HEK293 (cell line): ENCODE measurements around the gene ERMARD.

Source experiments
- BCL11A ChIP-seq: fragments of 450-650 bp; formaldehyde crosslinking; IDR thresholded peaks from 2 replicates; pipeline ENCODE4 v1.5.1; 2016; ENCODE audit warnings: low read depth, missing biosample characterization, missing genetic modification characterization
- REPIN1 ChIP-seq: fragments of 450-650 bp; formaldehyde crosslinking; IDR thresholded peaks from 2 replicates; pipeline ENCODE4 v1.5.1; 2017; ENCODE audit warnings: missing biosample characterization, missing genetic modification characterization, low read depth
- SP3 ChIP-seq: fragments of 450-650 bp; formaldehyde crosslinking; IDR thresholded peaks from 2 replicates; pipeline ENCODE4 v1.5.1; 2016; ENCODE audit warnings: missing biosample characterization, missing genetic modification characterization
- TCF7L2 ChIP-seq: IDR thresholded peaks from 2 replicates; pipeline ENCODE4 v1.6.1; 2011; ENCODE audit warnings: low read depth, mild to moderate bottlenecking, inconsistent platforms, low read length, moderate library complexity, borderline replicate concordance
- ZBTB1 ChIP-seq: fragments of 450-650 bp; formaldehyde crosslinking; IDR thresholded peaks from 2 replicates; pipeline ENCODE4 v1.5.1; 2016; ENCODE audit warnings: missing biosample characterization, missing genetic modification characterization
- ZNF112 ChIP-seq: fragments of 450-650 bp; formaldehyde crosslinking; IDR thresholded peaks from 2 replicates; pipeline ENCODE4 v1.5.0; 2017; ENCODE audit warnings: missing biosample characterization, missing genetic modification characterization
- ZNF174 ChIP-seq: fragments of 450-650 bp; formaldehyde crosslinking; IDR thresholded peaks from 2 replicates; pipeline ENCODE4 v1.5.0; 2017; ENCODE audit warnings: missing biosample characterization, mild to moderate bottlenecking, missing genetic modification characterization
- ZNF175 ChIP-seq: fragments of 450-650 bp; formaldehyde crosslinking; IDR thresholded peaks from 2 replicates; pipeline ENCODE4 v1.5.1; 2016; ENCODE audit warnings: missing biosample characterization, missing genetic modification characterization
- ZNF510 ChIP-seq: fragments of 450-650 bp; formaldehyde crosslinking; IDR thresholded peaks from 2 replicates; pipeline ENCODE4 v1.5.1; 2018; ENCODE audit warnings: mild to moderate bottlenecking, missing genetic modification characterization, missing biosample characterization; ENCODE audit not compliant: insufficient replicate concordance
- TF ChIP-seq, protein P1 (sequence below): fragments of 450-650 bp; formaldehyde crosslinking; IDR thresholded peaks from 2 replicates; pipeline ENCODE4 v1.5.1; 2016; ENCODE audit warnings: missing biosample characterization, missing genetic modification characterization
- TF ChIP-seq, protein P2 (sequence below): fragments of 450-650 bp; formaldehyde crosslinking; conservative IDR thresholded peaks from 2 replicates; pipeline ENCODE4 v1.5.1; 2016; ENCODE audit warnings: low read depth, missing biosample characterization, missing genetic modification characterization
- TF ChIP-seq, protein P3 (sequence below): sonication (generic); formaldehyde crosslinking; IDR thresholded peaks from 2 replicates; pipeline ENCODE4 v1.8.1; 2022; ENCODE audit warnings: mild to moderate bottlenecking, moderate library complexity, missing genetic modification reagents

DNA sequence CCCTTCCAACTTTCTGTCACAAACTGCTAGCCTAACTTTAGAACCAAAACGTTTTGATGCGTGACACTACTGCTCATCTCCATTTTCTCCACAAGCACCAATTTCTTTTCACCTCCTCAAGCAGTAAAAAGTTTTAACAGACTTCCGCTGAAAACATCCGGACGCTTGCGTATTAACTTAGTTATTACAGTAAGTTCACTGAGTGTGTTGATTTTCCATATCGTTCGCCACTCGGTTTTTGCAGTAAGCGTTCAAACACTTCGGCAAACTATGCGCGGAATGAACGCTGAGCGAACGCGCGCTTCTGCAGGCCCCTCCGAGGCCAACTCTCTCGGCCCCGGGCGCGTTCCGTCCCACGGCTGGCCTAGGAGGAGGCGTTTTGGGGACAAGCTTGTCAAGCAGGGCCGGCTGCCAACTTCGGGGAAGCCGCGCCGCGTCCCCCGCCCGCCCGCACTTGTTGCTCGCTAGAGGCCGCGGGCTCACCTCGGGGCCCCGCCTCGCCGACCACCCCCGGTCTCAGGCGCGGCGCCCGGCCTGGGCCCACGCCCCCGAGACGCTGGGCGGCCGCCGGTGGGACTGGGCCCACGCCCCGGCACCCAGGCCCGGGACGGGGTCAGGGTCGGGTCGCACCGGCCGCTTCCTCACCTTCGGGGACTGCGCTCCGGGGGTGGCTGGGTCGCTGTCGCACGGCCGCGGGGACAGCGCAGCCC, 28.1 kb upstream of the ERMARD start:
- TF ChIP-seq REPIN1 (tag by site-specific recombination) (no peak), TCF7L2 (no peak), ZNF112 (no peak), ZNF174 (tag by site-specific recombination) (no peak), BCL11A (tag by site-specific recombination) (no peak), ZNF175 (tag by site-specific recombination) (no peak), ZNF510 (tag by site-specific recombination) (no peak), ZBTB1 (tag by site-specific recombination) (no peak), SP3 (peak; percentile 33; the same call in 1 of the 2 replicates)
- TF ChIP-seq, protein P1, sequence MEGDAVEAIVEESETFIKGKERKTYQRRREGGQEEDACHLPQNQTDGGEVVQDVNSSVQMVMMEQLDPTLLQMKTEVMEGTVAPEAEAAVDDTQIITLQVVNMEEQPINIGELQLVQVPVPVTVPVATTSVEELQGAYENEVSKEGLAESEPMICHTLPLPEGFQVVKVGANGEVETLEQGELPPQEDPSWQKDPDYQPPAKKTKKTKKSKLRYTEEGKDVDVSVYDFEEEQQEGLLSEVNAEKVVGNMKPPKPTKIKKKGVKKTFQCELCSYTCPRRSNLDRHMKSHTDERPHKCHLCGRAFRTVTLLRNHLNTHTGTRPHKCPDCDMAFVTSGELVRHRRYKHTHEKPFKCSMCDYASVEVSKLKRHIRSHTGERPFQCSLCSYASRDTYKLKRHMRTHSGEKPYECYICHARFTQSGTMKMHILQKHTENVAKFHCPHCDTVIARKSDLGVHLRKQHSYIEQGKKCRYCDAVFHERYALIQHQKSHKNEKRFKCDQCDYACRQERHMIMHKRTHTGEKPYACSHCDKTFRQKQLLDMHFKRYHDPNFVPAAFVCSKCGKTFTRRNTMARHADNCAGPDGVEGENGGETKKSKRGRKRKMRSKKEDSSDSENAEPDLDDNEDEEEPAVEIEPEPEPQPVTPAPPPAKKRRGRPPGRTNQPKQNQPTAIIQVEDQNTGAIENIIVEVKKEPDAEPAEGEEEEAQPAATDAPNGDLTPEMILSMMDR (tag by site-specific recombination) = no peak
- TF ChIP-seq, protein P2, sequence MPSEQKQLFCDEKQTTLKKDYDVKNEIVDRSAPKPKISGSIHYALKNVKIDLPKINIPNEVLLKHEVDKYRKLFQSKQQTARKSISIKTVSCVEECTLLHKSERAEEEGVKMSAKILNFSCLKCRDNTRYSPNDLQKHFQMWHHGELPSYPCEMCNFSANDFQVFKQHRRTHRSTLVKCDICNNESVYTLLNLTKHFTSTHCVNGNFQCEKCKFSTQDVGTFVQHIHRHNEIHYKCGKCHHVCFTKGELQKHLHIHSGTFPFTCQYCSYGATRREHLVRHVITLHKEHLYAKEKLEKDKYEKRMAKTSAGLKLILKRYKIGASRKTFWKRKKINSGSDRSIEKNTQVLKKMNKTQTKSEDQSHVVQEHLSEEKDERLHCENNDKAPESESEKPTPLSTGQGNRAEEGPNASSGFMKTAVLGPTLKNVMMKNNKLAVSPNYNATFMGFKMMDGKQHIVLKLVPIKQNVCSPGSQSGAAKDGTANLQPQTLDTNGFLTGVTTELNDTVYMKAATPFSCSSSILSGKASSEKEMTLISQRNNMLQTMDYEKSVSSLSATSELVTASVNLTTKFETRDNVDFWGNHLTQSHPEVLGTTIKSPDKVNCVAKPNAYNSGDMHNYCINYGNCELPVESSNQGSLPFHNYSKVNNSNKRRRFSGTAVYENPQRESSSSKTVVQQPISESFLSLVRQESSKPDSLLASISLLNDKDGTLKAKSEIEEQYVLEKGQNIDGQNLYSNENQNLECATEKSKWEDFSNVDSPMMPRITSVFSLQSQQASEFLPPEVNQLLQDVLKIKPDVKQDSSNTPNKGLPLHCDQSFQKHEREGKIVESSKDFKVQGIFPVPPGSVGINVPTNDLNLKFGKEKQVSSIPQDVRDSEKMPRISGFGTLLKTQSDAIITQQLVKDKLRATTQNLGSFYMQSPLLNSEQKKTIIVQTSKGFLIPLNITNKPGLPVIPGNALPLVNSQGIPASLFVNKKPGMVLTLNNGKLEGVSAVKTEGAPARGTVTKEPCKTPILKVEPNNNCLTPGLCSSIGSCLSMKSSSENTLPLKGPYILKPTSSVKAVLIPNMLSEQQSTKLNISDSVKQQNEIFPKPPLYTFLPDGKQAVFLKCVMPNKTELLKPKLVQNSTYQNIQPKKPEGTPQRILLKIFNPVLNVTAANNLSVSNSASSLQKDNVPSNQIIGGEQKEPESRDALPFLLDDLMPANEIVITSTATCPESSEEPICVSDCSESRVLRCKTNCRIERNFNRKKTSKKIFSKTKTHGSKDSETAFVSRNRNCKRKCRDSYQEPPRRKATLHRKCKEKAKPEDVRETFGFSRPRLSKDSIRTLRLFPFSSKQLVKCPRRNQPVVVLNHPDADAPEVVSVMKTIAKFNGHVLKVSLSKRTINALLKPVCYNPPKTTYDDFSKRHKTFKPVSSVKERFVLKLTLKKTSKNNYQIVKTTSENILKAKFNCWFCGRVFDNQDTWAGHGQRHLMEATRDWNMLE (tag by site-specific recombination) = no peak
- TF ChIP-seq, protein P3, sequence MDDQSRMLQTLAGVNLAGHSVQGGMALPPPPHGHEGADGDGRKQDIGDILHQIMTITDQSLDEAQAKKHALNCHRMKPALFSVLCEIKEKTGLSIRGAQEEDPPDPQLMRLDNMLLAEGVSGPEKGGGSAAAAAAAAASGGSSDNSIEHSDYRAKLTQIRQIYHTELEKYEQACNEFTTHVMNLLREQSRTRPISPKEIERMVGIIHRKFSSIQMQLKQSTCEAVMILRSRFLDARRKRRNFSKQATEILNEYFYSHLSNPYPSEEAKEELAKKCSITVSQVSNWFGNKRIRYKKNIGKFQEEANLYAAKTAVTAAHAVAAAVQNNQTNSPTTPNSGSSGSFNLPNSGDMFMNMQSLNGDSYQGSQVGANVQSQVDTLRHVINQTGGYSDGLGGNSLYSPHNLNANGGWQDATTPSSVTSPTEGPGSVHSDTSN (CRISPR knock-in tag) = peak; percentile 37; the same call in 1 of the 2 replicates
